K562 (cell line): Measurements from ENCODE around the gene SLC3A2. TPM values are rescaled to one million over a fixed set of nuclear protein-coding genes. Genes with fewer than 3 reads are reported as not detected.
A peak's percentile ranks its signal among the peaks of the same experiment; 100 is the strongest.

Experiments
- ASH1L ChIP-seq: fragments of 450-650 bp; IDR thresholded peaks from 2 replicates; pipeline ENCODE4 v1.6.1; 2018; ENCODE audit warnings: borderline replicate concordance, mild to moderate bottlenecking, low read depth; ENCODE audit not compliant: partially characterized antibody
- CBFB ChIP-seq: sonication (generic); formaldehyde crosslinking; IDR thresholded peaks from 2 replicates; pipeline ENCODE4 v1.4.0; 2020; ENCODE audit warnings: mild to moderate bottlenecking, missing genetic modification reagents
- CCNT2 ChIP-seq: IDR thresholded peaks from 2 replicates; pipeline ENCODE4 v1.6.1; 2011; ENCODE audit warnings: borderline replicate concordance, low read depth, mild to moderate bottlenecking, moderate library complexity, mixed read lengths, low read length; ENCODE audit not compliant: insufficient read length; ENCODE audit errors: extremely low read depth
- HNRNPL ChIP-seq: fragments of 200-400 bp; formaldehyde crosslinking; IDR thresholded peaks from 2 replicates; pipeline ENCODE4 v1.6.1; 2017; ENCODE audit warnings: low read depth, mild to moderate bottlenecking, low read length
- MAFF ChIP-seq: IDR thresholded peaks from 2 replicates; pipeline ENCODE4 v1.6.1; 2012; ENCODE audit warnings: low read length, improper control_type of control experiment
- NEUROD1 ChIP-seq: fragments of 150-350 bp; IDR thresholded peaks from 2 replicates; pipeline ENCODE4 v1.6.1; 2014; ENCODE audit warnings: borderline replicate concordance, low read length, low read depth; ENCODE audit not compliant: partially characterized antibody
- NRF1 ChIP-seq, 2 experiments: fragments of 450-650 bp; IDR thresholded peaks in 1 of 2; conservative IDR thresholded peaks in 1 of 2; 2 replicates each; pipeline ENCODE4 v1.6.1; 2014; ENCODE audit warnings: mild to moderate bottlenecking in 2 of 2
- PURB ChIP-seq: sonication (generic); formaldehyde crosslinking; IDR thresholded peaks from 2 replicates; pipeline ENCODE4 v1.9.0; 2021; ENCODE audit warnings: low read depth, mild to moderate bottlenecking, missing genetic modification reagents
- SAFB2 ChIP-seq: fragments of 200-400 bp; formaldehyde crosslinking; IDR thresholded peaks from 2 replicates; pipeline ENCODE4 v1.6.1; 2018; ENCODE audit warnings: borderline replicate concordance, low read length, low read depth, moderate library complexity; ENCODE audit not compliant: severe bottlenecking
- SMC3 ChIP-seq: conservative IDR thresholded peaks from 2 replicates; pipeline ENCODE4 v1.6.1; 2011; ENCODE audit warnings: low read depth, low read length, improper control_type of control experiment; ENCODE audit not compliant: insufficient read depth
- THRAP3 ChIP-seq: fragments of 450-650 bp; IDR thresholded peaks from 2 replicates; pipeline ENCODE4 v1.6.1; 2016; ENCODE audit warnings: mild to moderate bottlenecking, inconsistent platforms, borderline replicate concordance
- WHSC1 ChIP-seq: IDR thresholded peaks from one replicate; pipeline ENCODE4 v1.6.1; 2012; ENCODE audit warnings: low read length, control low read depth, inconsistent platforms
- XRCC4 ChIP-seq: IDR thresholded peaks from one replicate; pipeline ENCODE4 v1.6.1; 2011; ENCODE audit not compliant: insufficient read depth, insufficient read length; ENCODE audit errors: extremely low read depth
- ZNF436 ChIP-seq: fragments of 250-450, 450-650 bp; sonication (Bioruptor Pico); formaldehyde crosslinking; IDR thresholded peaks from 2 replicates; pipeline ENCODE4 v1.7.0; 2020; ENCODE audit warnings: mild to moderate bottlenecking
- ZNF57 ChIP-seq: fragments of 450-650 bp; formaldehyde crosslinking; IDR thresholded peaks from 2 replicates; pipeline ENCODE4 v1.4.0; 2020; ENCODE audit warnings: mild to moderate bottlenecking, moderate library complexity
- ZNF668 ChIP-seq: fragments of 250-450 bp; sonication (Bioruptor Pico); IDR thresholded peaks from 2 replicates; pipeline ENCODE4 v1.8.0; 2022; ENCODE audit warnings: mild to moderate bottlenecking, inconsistent platforms
- polyA plus RNA-seq, 8 experiments: library from polyadenylated mRNA; depleted of rRNA in 4 of 8; stranded (reverse) in 5 of 8; unstranded in 3 of 8; fragments of >200 nt; fragmentation: Nextera tagmentation in 2 of 8; fragmentation: Illumina TruSeq in 1 of 8; extraction: Ambion mirVana in 2 of 8; extraction: Trizol in 1 of 8; gene quantifications; 2 replicates each; pipeline versions ENCODE4 v1.2.1 to v1.2.3, GENCODE V29; 2011 to 2014; ENCODE audit warnings: inconsistent platforms in 1 of 8, missing spikeins in 1 of 8
- total RNA-seq, 7 experiments: library from RNA; depleted of rRNA in 6 of 7; stranded (reverse); fragments of >200 nt in 6 of 7; fragmentation: Illumina TruSeq in 2 of 7; extraction: Trizol in 2 of 7; gene quantifications; 2 replicates each; pipeline versions ENCODE4 v1.2.1 to v1.2.3, GENCODE V29; 2011 to 2021; ENCODE audit warnings: low replicate concordance in 1 of 7
- TF ChIP-seq, protein P1 (sequence below): fragments of 450-650 bp; IDR thresholded peaks from 2 replicates; pipeline ENCODE4 v1.6.1; 2016; ENCODE audit warnings: low read depth, mild to moderate bottlenecking, moderate library complexity
- TF ChIP-seq, protein P2 (sequence below), 2 experiments: fragments of 450-650 bp; IDR thresholded peaks; 2 replicates each; pipeline ENCODE4 v1.6.1; 2018; ENCODE audit warnings: mild to moderate bottlenecking in 2 of 2, low read depth in 1 of 2; ENCODE audit not compliant: partially characterized antibody in 2 of 2
- TF ChIP-seq, protein P3 (sequence below): IDR thresholded peaks from 3 replicates; pipeline ENCODE4 v1.6.1; 2011; ENCODE audit warnings: borderline replicate concordance, mild to moderate bottlenecking, moderate library complexity; ENCODE audit not compliant: insufficient read length; ENCODE audit errors: extremely low read depth

SLC3A2 gene
- total and polyA plus RNA-seq, 9 of the 15 experiments (the other 6 are each of a cell fraction or from before 2014, with no cell fraction given), result 20.0 to 296 (median 214) TPM

DNA sequence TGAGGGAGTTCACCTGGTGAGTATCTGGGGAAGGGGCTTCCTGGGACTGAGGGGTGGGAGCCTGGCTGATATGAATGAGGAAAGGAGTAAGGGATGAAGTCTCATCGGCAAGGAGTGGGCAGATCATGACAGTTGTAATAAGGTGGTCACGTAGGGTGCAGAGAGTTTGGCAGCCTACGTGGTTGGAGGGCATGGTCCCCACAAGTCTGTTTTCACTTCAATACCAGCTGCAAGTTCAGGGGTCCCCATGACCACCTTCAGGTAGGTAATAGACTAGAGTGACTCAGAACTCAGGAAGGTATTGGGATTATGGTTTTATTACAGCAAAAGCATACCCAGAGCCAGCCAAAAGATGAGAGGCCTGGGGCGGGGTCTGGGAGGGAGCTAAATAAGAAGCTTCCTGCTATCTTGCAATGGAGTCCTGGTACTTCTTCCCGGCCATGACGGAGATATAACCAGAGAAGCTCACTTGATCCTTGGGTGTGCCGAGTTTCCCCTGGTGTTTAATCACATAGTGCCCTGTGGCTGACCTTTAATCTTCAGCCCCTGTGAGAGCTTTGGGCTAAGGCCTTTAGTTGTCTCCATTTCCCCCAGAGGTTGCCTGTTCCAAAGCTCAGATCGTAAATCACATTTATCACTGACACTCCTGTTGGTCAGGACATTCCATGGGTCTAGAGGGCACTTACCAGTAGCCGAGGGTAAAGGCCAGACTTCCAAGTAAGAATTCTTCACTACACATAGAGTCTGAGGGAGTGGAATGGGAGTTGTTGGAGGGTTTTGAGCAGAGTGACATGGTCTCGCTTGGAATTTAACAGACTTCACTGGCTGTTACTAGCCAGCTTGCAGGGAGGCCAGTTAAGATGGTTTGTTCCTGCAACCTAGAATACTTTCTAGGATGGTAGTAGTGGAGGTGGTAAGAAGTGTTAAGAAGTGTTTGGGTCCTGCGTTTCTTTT lies 9.1 kb downstream of the SLC3A2 start (continued):
- TF ChIP-seq PURB (CRISPR knock-in tag) (no peak), SMC3 (no peak), CCNT2 (peak; percentile 72), NRF1 (conservative IDR thresholded peaks at IDR 0.05 in 1 of 2, IDR thresholded peaks at IDR 0.05 in 1 of 2) (no peak), ZNF57 (CRISPR knock-in tag) (peak; percentile 78; the same call in 1 of the 2 replicates), CBFB (CRISPR knock-in tag) (no peak), MAFF (0 out of 2 replicates have a peak, but pooled peaks have one; percentile 10), XRCC4 (no peak), HNRNPL (no peak), ASH1L (no peak), SAFB2 (no peak), ZNF436 (CRISPR knock-in tag) (peak; percentile 37), THRAP3 (peak; percentile 91; the same call in 1 of the 2 replicates), NEUROD1 (no peak), WHSC1 (no peak), ZNF668 (CRISPR knock-in tag) (no peak)
- TF ChIP-seq, protein P1, sequence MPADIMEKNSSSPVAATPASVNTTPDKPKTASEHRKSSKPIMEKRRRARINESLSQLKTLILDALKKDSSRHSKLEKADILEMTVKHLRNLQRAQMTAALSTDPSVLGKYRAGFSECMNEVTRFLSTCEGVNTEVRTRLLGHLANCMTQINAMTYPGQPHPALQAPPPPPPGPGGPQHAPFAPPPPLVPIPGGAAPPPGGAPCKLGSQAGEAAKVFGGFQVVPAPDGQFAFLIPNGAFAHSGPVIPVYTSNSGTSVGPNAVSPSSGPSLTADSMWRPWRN, result no peak
- TF ChIP-seq, protein P2, sequence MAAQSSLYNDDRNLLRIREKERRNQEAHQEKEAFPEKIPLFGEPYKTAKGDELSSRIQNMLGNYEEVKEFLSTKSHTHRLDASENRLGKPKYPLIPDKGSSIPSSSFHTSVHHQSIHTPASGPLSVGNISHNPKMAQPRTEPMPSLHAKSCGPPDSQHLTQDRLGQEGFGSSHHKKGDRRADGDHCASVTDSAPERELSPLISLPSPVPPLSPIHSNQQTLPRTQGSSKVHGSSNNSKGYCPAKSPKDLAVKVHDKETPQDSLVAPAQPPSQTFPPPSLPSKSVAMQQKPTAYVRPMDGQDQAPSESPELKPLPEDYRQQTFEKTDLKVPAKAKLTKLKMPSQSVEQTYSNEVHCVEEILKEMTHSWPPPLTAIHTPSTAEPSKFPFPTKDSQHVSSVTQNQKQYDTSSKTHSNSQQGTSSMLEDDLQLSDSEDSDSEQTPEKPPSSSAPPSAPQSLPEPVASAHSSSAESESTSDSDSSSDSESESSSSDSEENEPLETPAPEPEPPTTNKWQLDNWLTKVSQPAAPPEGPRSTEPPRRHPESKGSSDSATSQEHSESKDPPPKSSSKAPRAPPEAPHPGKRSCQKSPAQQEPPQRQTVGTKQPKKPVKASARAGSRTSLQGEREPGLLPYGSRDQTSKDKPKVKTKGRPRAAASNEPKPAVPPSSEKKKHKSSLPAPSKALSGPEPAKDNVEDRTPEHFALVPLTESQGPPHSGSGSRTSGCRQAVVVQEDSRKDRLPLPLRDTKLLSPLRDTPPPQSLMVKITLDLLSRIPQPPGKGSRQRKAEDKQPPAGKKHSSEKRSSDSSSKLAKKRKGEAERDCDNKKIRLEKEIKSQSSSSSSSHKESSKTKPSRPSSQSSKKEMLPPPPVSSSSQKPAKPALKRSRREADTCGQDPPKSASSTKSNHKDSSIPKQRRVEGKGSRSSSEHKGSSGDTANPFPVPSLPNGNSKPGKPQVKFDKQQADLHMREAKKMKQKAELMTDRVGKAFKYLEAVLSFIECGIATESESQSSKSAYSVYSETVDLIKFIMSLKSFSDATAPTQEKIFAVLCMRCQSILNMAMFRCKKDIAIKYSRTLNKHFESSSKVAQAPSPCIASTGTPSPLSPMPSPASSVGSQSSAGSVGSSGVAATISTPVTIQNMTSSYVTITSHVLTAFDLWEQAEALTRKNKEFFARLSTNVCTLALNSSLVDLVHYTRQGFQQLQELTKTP (IDR thresholded peaks at IDR 0.05; ENCODE audit: low read depth in 1 of 2, partially characterized antibody in 2 of 2), result peak; percentile 2 to 67
- TF ChIP-seq, protein P3, sequence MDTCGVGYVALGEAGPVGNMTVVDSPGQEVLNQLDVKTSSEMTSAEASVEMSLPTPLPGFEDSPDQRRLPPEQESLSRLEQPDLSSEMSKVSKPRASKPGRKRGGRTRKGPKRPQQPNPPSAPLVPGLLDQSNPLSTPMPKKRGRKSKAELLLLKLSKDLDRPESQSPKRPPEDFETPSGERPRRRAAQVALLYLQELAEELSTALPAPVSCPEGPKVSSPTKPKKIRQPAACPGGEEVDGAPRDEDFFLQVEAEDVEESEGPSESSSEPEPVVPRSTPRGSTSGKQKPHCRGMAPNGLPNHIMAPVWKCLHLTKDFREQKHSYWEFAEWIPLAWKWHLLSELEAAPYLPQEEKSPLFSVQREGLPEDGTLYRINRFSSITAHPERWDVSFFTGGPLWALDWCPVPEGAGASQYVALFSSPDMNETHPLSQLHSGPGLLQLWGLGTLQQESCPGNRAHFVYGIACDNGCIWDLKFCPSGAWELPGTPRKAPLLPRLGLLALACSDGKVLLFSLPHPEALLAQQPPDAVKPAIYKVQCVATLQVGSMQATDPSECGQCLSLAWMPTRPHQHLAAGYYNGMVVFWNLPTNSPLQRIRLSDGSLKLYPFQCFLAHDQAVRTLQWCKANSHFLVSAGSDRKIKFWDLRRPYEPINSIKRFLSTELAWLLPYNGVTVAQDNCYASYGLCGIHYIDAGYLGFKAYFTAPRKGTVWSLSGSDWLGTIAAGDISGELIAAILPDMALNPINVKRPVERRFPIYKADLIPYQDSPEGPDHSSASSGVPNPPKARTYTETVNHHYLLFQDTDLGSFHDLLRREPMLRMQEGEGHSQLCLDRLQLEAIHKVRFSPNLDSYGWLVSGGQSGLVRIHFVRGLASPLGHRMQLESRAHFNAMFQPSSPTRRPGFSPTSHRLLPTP, result no peak
